Stimulated activated CD8-positive, alpha-beta memory T cell treated with anti-CD3 and anti-CD28 coated beads, Interleukin-7, amount 100 ng/mL, for 48 hours (primary cell): ENCODE data around the gene OOEP.
"Not testable (repeated sequence)": the region's sequence is repeated elsewhere in the genome, so short reads cannot be mapped to it uniquely, and the experiment has no call there.

Experiments
- DNase-seq, 2 donors: peaks; one replicate each; pipeline ENCODE4 v3.0.0-alpha.2; 2020; ENCODE audit warnings: low read depth in 1 of 2; ENCODE audit errors: extremely low read depth in 1 of 2

OOEP gene

GRCh38 chr6:73369563-73369962 is at the start of gene OOEP:
TSS of gene OOEP (minus strand) at chr6:73369897. CDS start at chr6:73369792, 105 bp downstream.
- DNase-seq, result no peak

- DNase-seq, result no peak
These were observed 48.5 kb upstream of the OOEP start for GRCh38 chr6:73418081-73418741.

- no peak for DNase-seq
These were observed 43.4 kb upstream of the OOEP start for GRCh38 chr6:73413102-73413501.

GRCh38 chr6:73409395-73409794 is 39.7 kb upstream of the OOEP start:
- no peak for DNase-seq

- no peak for DNase-seq
These were observed 31.0 kb upstream of the OOEP start for GRCh38 chr6:73400656-73401055.

GRCh38 chr6:73395875-73396274 is 26.2 kb upstream of the OOEP start:
- no peak for DNase-seq

- peak in 1 of 2 donors; percentile 28 for DNase-seq
These were observed 25.1 kb upstream of the OOEP start, which contains the start of gene DDX43 for GRCh38 chr6:73394577-73395354. TSS of gene DDX43 (plus strand) at chr6:73394828. CDS start at chr6:73394906, 78 bp downstream.

GRCh38 chr6:73393278-73393677 is 23.6 kb upstream of the OOEP start:
- no peak for DNase-seq

- not testable (repeated sequence) for DNase-seq
These were observed 22.5 kb upstream of the OOEP start for GRCh38 chr6:73392188-73392587.

- DNase-seq, result no peak
These were observed 22.0 kb upstream of the OOEP start for GRCh38 chr6:73391675-73392074.

- no peak for DNase-seq
These were observed 20.2 kb upstream of the OOEP start for GRCh38 chr6:73389854-73390253.

- peak; percentile 46 to 64 for DNase-seq
These were observed 19.3 kb upstream of the OOEP start for GRCh38 chr6:73388800-73389512.

- DNase-seq, result no peak
These were observed 18.7 kb upstream of the OOEP start for GRCh38 chr6:73388433-73388799.

GRCh38 chr6:73382462-73383113 is 12.9 kb upstream of the OOEP start:
- DNase-seq, result no peak

GRCh38 chr6:73381531-73381930 is 11.8 kb upstream of the OOEP start:
- not testable (repeated sequence) for DNase-seq

GRCh38 chr6:73377225-73377624 is 7.5 kb upstream of the OOEP start:
- DNase-seq, result no peak

- DNase-seq, result no peak
These were observed 5.5 kb upstream of the OOEP start for GRCh38 chr6:73375216-73375615.

GRCh38 chr6:73372516-73372915 is 2.8 kb upstream of the OOEP start:
- no peak for DNase-seq

GRCh38 chr6:73371984-73372383 is 2.3 kb upstream of the OOEP start:
- DNase-seq, result no peak

GRCh38 chr6:73369157-73369556 is 540 bp downstream of the OOEP start:
- DNase-seq, result no peak

GRCh38 chr6:73368675-73369074 is 1.0 kb downstream of the OOEP start:
- DNase-seq, result no peak
